GM18519 (cell line): Measurements from ENCODE around the gene ACOT6.
A peak's percentile ranks its signal among the peaks of the same experiment; 100 is the strongest.
"Not testable (repeated sequence)": the region's sequence is repeated elsewhere in the genome, so short reads cannot be mapped to it uniquely, and the experiment has no call there.

Experiments
- ATAC-seq: cut with Tn5 transposase; IDR thresholded peaks from one replicate; pipeline ENCODE4 v1.9.1; 2021; ENCODE audit warnings: mild to moderate bottlenecking, moderate library complexity; ENCODE audit not compliant: unreplicated experiment, low FRiP score

The ACOT6 gene

GRCh38 chr14:73640796-73641365, 28.6 kb downstream of the ACOT6 start:
- no peak for ATAC-seq

- ATAC-seq: peak; percentile 91
These were observed 32.4 kb downstream of the ACOT6 start, which contains the start of gene DNAL1 for GRCh38 chr14:73644531-73645247. TSS of gene DNAL1 (plus strand) at chr14:73644986. CDS start at chr14:73645040, 54 bp downstream.

- no peak for ATAC-seq
These were observed 32.9 kb downstream of the ACOT6 start for GRCh38 chr14:73645248-73645610.

GRCh38 chr14:73651005-73651404, 38.7 kb downstream of the ACOT6 start:
- ATAC-seq: no peak

- ATAC-seq: no peak
These were observed 43.5 kb downstream of the ACOT6 start for GRCh38 chr14:73655851-73656250.

GRCh38 chr14:73659202-73659601, 46.9 kb downstream of the ACOT6 start:
- ATAC-seq: not testable (repeated sequence)

GRCh38 chr14:73660511-73660910, 48.2 kb downstream of the ACOT6 start:
- no peak for ATAC-seq

- no peak for ATAC-seq
These were observed 49.6 kb downstream of the ACOT6 start for GRCh38 chr14:73661872-73662271.

- ATAC-seq: no peak
These were observed 50.2 kb downstream of the ACOT6 start for GRCh38 chr14:73662487-73662943.

GRCh38 chr14:73663548-73664212, 51.4 kb downstream of the ACOT6 start:
- no peak for ATAC-seq

- no peak for ATAC-seq
These were observed 52.8 kb downstream of the ACOT6 start for GRCh38 chr14:73665130-73665529.

GRCh38 chr14:73666583-73666982, 54.3 kb downstream of the ACOT6 start:
- no peak for ATAC-seq

- no peak for ATAC-seq
These were observed 55.5 kb downstream of the ACOT6 start for GRCh38 chr14:73667854-73668253.
